ENCODE data around the gene RTN4. TPM values are rescaled to one million over a fixed set of nuclear protein-coding genes. Genes with fewer than 3 reads are reported as not detected.

Gene RTN4
- total and polyA plus RNA-seq, 2 experiments from 2014 or later, result 218 to 221 TPM

DNA sequence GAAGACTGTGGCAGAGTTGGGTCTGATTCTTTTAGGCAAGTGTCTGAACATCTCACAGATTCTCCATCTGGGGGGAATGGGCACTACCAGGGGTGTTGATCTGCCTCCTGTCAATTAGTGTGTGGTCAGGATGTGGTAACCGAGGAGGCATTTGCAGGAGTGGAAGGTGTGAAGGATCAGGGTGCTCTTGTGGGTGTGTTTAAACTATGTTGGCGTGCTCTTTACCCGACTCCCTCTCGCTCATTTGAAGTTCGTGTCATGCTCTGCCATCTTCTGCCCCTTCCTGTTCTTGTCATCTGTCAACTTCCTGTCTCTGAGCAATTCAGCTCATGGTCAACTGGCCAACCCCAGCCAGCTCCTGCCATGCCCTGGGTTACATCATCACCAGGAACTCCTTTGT, 107.9 kb downstream of the RTN4 start (continued):
- TF ChIP-seq, protein P1, sequence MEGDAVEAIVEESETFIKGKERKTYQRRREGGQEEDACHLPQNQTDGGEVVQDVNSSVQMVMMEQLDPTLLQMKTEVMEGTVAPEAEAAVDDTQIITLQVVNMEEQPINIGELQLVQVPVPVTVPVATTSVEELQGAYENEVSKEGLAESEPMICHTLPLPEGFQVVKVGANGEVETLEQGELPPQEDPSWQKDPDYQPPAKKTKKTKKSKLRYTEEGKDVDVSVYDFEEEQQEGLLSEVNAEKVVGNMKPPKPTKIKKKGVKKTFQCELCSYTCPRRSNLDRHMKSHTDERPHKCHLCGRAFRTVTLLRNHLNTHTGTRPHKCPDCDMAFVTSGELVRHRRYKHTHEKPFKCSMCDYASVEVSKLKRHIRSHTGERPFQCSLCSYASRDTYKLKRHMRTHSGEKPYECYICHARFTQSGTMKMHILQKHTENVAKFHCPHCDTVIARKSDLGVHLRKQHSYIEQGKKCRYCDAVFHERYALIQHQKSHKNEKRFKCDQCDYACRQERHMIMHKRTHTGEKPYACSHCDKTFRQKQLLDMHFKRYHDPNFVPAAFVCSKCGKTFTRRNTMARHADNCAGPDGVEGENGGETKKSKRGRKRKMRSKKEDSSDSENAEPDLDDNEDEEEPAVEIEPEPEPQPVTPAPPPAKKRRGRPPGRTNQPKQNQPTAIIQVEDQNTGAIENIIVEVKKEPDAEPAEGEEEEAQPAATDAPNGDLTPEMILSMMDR (conservative IDR thresholded peaks at IDR 0.05; ENCODE audit: low read depth in 2 of 2), result no peak
- no peak for TF ChIP-seq STAT1 (IDR thresholded peaks at IDR 0.05; ENCODE audit: unreplicated experiment)
- no peak for TF ChIP-seq EZH2 (IDR thresholded peaks at IDR 0.05; ENCODE audit: low read depth, unreplicated experiment)

DNA sequence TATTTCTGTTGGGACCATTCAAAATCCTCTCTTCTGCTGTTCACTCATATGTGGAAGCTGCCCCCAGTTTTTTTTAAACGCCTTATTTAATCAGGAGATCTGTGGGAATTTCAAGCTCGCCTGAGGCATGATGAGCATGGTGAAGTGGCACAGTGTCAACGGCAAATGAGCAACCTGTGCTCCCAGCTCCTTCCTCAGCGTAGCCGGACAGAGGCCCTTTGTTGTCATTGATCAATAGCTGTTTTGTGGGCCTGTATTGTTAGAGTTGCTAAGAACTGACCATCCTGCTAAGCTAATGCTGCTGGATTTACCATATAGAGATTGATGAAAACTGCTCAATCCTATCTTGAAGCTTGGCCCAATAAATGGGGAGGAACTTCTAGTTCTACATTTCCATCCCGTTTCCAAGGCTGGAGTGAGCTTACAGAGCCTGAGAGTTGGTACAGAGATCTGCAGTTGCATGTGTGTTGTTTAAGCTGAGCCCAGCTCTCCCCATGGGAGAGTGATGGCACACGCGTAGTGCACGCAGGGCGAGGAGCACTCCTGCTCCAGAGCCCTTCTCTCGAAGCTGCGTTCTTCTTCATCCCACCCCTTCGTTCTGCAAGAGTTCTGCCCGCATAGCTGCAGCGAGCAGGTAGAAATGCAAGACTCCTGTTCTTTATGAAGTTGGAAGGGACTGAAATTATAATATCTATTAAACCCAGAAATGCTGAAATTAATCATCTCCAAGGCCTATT, 108.8 kb downstream of the RTN4 start:
- H3K27me3 Mint-ChIP-seq (ENCODE audit: insufficient read depth, low read depth, poor library complexity), result peaks cover 8% of the 10 kb centered on the region
- DNase-seq (ENCODE audit: low spot score), result no peak
- Histone ChIP-seq H3K9me2 (ENCODE audit: insufficient read depth) (no peaks in the 10 kb centered on the region; the same call in 1 of the 2 replicates), H3K4me1 (ENCODE audit: insufficient read depth) (no peaks in the 10 kb centered on the region; the same call in 1 of the 2 replicates), H3K27me3 (ENCODE audit: insufficient read depth) (no peaks in the 10 kb centered on the region), H4K20me1 (replicated peaks; ENCODE audit: insufficient read depth) (no peaks in the 10 kb centered on the region), H3K4me2 (no peak overlapping the region), H3K36me3 (ENCODE audit: insufficient read depth) (no peaks in the 10 kb centered on the region), H3K79me2 (replicated peaks; ENCODE audit: insufficient read depth) (no peaks in the 10 kb centered on the region), H2AFZ (no peak overlapping the region), H3K4me3 (no peak overlapping the region), H3F3A (replicated peaks; ENCODE audit: low read depth) (no peaks in the 10 kb centered on the region), H3K27ac (ENCODE audit: low read depth) (no peak overlapping the region)
- ATAC-seq, result no peak
- H3K36me3 Mint-ChIP-seq (ENCODE audit: low read depth), result peaks cover 4% of the 10 kb centered on the region
- no peak overlapping the region for H3K27ac Mint-ChIP-seq
- H3K9me3 Mint-ChIP-seq, result peaks cover 15% of the 10 kb centered on the region
- peaks cover 3% of the 10 kb centered on the region; the same call in 2 of the 3 replicates for H3K4me1 Mint-ChIP-seq
- no peak overlapping the region for H3K4me3 Mint-ChIP-seq
- TF ChIP-seq, protein P2, sequence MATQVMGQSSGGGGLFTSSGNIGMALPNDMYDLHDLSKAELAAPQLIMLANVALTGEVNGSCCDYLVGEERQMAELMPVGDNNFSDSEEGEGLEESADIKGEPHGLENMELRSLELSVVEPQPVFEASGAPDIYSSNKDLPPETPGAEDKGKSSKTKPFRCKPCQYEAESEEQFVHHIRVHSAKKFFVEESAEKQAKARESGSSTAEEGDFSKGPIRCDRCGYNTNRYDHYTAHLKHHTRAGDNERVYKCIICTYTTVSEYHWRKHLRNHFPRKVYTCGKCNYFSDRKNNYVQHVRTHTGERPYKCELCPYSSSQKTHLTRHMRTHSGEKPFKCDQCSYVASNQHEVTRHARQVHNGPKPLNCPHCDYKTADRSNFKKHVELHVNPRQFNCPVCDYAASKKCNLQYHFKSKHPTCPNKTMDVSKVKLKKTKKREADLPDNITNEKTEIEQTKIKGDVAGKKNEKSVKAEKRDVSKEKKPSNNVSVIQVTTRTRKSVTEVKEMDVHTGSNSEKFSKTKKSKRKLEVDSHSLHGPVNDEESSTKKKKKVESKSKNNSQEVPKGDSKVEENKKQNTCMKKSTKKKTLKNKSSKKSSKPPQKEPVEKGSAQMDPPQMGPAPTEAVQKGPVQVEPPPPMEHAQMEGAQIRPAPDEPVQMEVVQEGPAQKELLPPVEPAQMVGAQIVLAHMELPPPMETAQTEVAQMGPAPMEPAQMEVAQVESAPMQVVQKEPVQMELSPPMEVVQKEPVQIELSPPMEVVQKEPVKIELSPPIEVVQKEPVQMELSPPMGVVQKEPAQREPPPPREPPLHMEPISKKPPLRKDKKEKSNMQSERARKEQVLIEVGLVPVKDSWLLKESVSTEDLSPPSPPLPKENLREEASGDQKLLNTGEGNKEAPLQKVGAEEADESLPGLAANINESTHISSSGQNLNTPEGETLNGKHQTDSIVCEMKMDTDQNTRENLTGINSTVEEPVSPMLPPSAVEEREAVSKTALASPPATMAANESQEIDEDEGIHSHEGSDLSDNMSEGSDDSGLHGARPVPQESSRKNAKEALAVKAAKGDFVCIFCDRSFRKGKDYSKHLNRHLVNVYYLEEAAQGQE (IDR thresholded peaks at IDR 0.05; ENCODE audit: unreplicated experiment), result no peak
- TF ChIP-seq, protein P3, sequence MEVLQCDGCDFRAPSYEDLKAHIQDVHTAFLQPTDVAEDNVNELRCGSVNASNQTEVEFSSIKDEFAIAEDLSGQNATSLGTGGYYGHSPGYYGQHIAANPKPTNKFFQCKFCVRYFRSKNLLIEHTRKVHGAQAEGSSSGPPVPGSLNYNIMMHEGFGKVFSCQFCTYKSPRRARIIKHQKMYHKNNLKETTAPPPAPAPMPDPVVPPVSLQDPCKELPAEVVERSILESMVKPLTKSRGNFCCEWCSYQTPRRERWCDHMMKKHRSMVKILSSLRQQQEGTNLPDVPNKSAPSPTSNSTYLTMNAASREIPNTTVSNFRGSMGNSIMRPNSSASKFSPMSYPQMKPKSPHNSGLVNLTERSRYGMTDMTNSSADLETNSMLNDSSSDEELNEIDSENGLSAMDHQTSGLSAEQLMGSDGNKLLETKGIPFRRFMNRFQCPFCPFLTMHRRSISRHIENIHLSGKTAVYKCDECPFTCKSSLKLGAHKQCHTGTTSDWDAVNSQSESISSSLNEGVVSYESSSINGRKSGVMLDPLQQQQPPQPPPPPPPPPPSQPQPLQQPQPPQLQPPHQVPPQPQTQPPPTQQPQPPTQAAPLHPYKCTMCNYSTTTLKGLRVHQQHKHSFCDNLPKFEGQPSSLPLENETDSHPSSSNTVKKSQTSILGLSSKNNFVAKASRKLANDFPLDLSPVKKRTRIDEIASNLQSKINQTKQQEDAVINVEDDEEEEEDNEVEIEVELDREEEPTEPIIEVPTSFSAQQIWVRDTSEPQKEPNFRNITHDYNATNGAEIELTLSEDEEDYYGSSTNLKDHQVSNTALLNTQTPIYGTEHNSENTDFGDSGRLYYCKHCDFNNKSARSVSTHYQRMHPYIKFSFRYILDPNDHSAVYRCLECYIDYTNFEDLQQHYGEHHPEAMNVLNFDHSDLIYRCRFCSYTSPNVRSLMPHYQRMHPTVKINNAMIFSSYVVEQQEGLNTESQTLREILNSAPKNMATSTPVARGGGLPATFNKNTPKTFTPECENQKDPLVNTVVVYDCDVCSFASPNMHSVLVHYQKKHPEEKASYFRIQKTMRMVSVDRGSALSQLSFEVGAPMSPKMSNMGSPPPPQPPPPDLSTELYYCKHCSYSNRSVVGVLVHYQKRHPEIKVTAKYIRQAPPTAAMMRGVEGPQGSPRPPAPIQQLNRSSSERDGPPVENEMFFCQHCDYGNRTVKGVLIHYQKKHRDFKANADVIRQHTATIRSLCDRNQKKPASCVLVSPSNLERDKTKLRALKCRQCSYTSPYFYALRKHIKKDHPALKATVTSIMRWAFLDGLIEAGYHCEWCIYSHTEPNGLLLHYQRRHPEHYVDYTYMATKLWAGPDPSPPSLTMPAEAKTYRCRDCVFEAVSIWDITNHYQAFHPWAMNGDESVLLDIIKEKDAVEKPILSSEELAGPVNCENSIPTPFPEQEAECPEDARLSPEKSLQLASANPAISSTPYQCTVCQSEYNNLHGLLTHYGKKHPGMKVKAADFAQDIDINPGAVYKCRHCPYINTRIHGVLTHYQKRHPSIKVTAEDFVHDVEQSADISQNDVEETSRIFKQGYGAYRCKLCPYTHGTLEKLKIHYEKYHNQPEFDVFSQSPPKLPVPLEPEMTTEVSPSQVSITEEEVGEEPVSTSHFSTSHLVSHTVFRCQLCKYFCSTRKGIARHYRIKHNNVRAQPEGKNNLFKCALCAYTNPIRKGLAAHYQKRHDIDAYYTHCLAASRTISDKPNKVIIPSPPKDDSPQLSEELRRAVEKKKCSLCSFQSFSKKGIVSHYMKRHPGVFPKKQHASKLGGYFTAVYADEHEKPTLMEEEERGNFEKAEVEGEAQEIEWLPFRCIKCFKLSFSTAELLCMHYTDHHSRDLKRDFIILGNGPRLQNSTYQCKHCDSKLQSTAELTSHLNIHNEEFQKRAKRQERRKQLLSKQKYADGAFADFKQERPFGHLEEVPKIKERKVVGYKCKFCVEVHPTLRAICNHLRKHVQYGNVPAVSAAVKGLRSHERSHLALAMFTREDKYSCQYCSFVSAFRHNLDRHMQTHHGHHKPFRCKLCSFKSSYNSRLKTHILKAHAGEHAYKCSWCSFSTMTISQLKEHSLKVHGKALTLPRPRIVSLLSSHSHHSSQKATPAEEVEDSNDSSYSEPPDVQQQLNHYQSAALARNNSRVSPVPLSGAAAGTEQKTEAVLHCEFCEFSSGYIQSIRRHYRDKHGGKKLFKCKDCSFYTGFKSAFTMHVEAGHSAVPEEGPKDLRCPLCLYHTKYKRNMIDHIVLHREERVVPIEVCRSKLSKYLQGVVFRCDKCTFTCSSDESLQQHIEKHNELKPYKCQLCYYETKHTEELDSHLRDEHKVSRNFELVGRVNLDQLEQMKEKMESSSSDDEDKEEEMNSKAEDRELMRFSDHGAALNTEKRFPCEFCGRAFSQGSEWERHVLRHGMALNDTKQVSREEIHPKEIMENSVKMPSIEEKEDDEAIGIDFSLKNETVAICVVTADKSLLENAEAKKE (CRISPR knock-in tag; IDR thresholded peaks at IDR 0.05), result no peak
- TF ChIP-seq JUNB (IDR thresholded peaks at IDR 0.05; ENCODE audit: unreplicated experiment) (no peak), CREB1 (CRISPR knock-in tag; IDR thresholded peaks at IDR 0.05; ENCODE audit: low read depth) (no peak), POLR2AphosphoS5 (IDR thresholded peaks at IDR 0.05; ENCODE audit: low read depth) (no peak), STAT1 (IDR thresholded peaks at IDR 0.05; ENCODE audit: unreplicated experiment) (no peak), EZH2 (IDR thresholded peaks at IDR 0.05; ENCODE audit: low read depth, unreplicated experiment) (no peak), NANOG (IDR thresholded peaks at IDR 0.05; ENCODE audit: borderline replicate concordance) (no peak), ZNF114 (CRISPR knock-in tag; IDR thresholded peaks at IDR 0.05) (no peak)
- TF ChIP-seq, protein P1 (conservative IDR thresholded peaks at IDR 0.05; ENCODE audit: low read depth in 2 of 2), result no peak

Measured in GM23338 (cell line).